ENCODE data around the gene SNAPIN. TPM values are rescaled to one million over a fixed set of nuclear protein-coding genes. Genes with fewer than 3 reads are reported as not detected.

Gene SNAPIN
- total and polyA plus RNA-seq, 4 donors: 26.3 to 38.1 (median 33.6) TPM

DNA sequence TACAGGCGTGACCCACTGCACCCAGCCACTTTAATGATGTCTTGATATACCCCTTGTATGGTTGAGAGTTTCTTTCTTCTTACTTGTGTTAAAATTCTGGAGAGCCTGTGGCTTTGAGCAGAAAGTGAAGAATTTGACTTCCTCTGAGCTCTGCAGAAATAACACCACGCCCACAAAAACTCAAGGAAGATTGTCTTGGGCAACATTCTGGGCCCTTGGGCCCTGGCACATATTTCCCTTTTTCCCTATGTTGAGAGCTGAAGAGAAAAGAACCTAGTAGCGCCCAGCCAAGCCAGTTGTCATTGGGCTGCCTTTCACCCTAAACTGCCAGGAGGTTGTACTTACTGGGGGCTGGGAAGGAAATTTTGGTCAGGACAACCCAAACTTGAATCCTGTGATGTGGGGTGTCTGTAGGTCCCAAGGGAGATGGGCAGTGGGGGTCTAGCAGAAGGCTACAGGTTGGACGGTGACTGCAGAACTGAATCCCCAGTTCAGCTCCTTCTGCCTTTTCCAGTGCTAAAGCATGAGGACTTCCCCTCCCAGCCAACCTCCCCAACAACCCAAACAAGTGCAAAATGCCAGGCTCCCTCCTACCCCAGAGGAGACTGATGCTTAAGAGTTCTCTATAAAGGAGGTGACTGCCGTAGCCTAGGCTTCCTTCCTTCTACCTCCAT, 11.7 kb upstream of the SNAPIN start:
- no peaks in the 10 kb centered on the region for H3K9me3 ChIP-seq (ENCODE audit: control insufficient read depth in 4 of 4, insufficient read depth in 3 of 4, low read length in 3 of 4)
- H3K27me3 ChIP-seq (ENCODE audit: control insufficient read depth in 3 of 3, insufficient read depth in 3 of 3, low read length in 2 of 3): no peaks in the 10 kb centered on the region
- no peak overlapping the region for H3K9ac ChIP-seq (ENCODE audit: insufficient read depth in 1 of 2, low read length in 2 of 2)
- peak overlapping the region in 1 of 2 donors; percentile 38 for H3K27ac ChIP-seq (ENCODE audit: low read depth in 1 of 2, low read length in 1 of 2)
- no peak for DNase-seq
- WGBS, 2 donors: 51 to 75% methylated on average over 5 of the region's 5 CpGs
- TF ChIP-seq, protein P1, sequence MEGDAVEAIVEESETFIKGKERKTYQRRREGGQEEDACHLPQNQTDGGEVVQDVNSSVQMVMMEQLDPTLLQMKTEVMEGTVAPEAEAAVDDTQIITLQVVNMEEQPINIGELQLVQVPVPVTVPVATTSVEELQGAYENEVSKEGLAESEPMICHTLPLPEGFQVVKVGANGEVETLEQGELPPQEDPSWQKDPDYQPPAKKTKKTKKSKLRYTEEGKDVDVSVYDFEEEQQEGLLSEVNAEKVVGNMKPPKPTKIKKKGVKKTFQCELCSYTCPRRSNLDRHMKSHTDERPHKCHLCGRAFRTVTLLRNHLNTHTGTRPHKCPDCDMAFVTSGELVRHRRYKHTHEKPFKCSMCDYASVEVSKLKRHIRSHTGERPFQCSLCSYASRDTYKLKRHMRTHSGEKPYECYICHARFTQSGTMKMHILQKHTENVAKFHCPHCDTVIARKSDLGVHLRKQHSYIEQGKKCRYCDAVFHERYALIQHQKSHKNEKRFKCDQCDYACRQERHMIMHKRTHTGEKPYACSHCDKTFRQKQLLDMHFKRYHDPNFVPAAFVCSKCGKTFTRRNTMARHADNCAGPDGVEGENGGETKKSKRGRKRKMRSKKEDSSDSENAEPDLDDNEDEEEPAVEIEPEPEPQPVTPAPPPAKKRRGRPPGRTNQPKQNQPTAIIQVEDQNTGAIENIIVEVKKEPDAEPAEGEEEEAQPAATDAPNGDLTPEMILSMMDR (IDR thresholded peaks at IDR 0.05; ENCODE audit: control extremely low read depth, extremely low read depth): no peak
- H3K36me3 ChIP-seq (ENCODE audit: control insufficient read depth in 4 of 4, insufficient read depth in 4 of 4, low read length in 4 of 4): peaks cover 25 to 38% (median 28%) of the 10 kb centered on the region in 4 donors
- H3K4me3 ChIP-seq: no peak overlapping the region
- ATAC-seq (ENCODE audit: insufficient read depth, low FRiP score): no peak
- peaks cover 0 to 5% (median 0%) of the 10 kb centered on the region in 5 donors for H3K4me1 ChIP-seq (ENCODE audit: control insufficient read depth in 5 of 5, insufficient read depth in 5 of 5, low read length in 5 of 5)

DNA sequence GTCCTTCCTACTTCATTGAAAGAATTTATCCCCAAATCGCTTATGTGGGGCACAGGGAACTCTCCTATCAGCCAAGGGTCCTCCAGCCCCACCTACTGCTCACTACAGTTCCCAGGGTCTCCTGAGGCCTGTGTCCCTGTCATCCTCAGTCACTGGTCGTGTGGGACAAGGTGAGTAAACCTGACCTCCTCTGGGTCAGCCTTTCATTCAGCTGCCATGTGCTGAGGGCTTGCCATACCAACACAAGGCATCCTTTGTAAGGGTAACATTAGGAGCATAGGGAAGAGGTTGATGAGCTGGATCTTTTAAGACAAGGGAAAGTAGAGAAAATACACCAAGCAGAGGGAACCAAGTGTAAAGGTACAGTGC, 11.2 kb upstream of the SNAPIN start:
- 69 to 73% methylated on average over 2 of the region's 2 CpGs for WGBS, 2 donors
- Histone ChIP-seq H3K27me3 (ENCODE audit: control insufficient read depth in 3 of 3, insufficient read depth in 3 of 3, low read length in 2 of 3) (no peaks in the 10 kb centered on the region), H3K36me3 (ENCODE audit: control insufficient read depth in 4 of 4, insufficient read depth in 4 of 4, low read length in 4 of 4) (peaks cover 22 to 33% (median 23%) of the 10 kb centered on the region in 4 donors), H3K9me3 (ENCODE audit: control insufficient read depth in 4 of 4, insufficient read depth in 3 of 4, low read length in 3 of 4) (no peaks in the 10 kb centered on the region), H3K27ac (ENCODE audit: low read depth in 1 of 2, low read length in 1 of 2) (peak overlapping the region in 1 of 2 donors; percentile 13), H3K4me3 (no peak overlapping the region), H3K9ac (ENCODE audit: insufficient read depth in 1 of 2, low read length in 2 of 2) (no peak overlapping the region), H3K4me1 (ENCODE audit: control insufficient read depth in 5 of 5, insufficient read depth in 5 of 5, low read length in 5 of 5) (peaks cover 0 to 5% (median 0%) of the 10 kb centered on the region in 5 donors)
- ATAC-seq (ENCODE audit: insufficient read depth, low FRiP score) (no peak), DNase-seq (peak in 1 of 3 donors; percentile 23)
- TF ChIP-seq, protein P1 (IDR thresholded peaks at IDR 0.05; ENCODE audit: control extremely low read depth, extremely low read depth): no peak

DNA sequence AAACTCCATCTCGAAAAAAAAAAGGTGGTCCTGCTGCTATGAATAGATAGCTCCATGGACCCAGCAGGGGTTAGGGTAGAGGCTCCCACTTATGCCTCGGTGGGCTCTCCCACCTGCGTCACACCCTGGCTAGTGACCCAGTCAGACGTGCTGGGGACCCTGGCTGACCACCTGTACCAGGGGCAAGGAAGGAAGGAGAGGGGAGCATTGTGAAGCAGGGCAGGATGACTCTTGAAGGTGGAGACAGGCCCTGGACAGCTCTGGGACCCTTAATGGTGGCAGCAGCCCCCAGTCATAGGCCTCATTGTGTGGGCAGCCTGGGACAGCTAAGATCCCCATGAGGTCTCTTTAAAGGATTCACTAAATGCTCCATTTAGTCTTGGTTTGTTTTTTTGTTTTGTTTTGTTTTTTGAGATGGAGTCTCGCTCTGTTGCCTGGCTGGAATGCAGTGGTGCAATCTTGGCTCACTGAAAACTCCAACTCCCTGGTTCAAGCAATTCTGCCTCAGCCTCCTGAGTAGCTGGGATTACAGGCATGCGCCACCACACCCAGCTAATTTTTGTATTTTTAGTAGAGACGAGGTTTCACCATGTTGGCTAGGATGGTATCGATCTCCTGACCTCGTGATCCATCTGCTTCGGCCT, 10.4 kb upstream of the SNAPIN start:
- Histone ChIP-seq H3K4me1 (ENCODE audit: control insufficient read depth in 5 of 5, insufficient read depth in 5 of 5, low read length in 5 of 5) (peaks cover 0 to 5% (median 0%) of the 10 kb centered on the region in 5 donors), H3K27me3 (ENCODE audit: control insufficient read depth in 3 of 3, insufficient read depth in 3 of 3, low read length in 2 of 3) (no peaks in the 10 kb centered on the region), H3K36me3 (ENCODE audit: control insufficient read depth in 4 of 4, insufficient read depth in 4 of 4, low read length in 4 of 4) (peaks cover 14 to 25% (median 21%) of the 10 kb centered on the region in 4 donors), H3K9me3 (ENCODE audit: control insufficient read depth in 4 of 4, insufficient read depth in 3 of 4, low read length in 3 of 4) (no peaks in the 10 kb centered on the region), H3K9ac (ENCODE audit: insufficient read depth in 1 of 2, low read length in 2 of 2) (no peak overlapping the region), H3K27ac (ENCODE audit: low read depth in 1 of 2, low read length in 1 of 2) (no peak overlapping the region), H3K4me3 (no peak overlapping the region)
- 91% methylated on average over 10 of the region's 10 CpGs for WGBS, 2 donors
- ATAC-seq (ENCODE audit: insufficient read depth, low FRiP score) (no peak), DNase-seq (no peak)
- TF ChIP-seq, protein P1 (IDR thresholded peaks at IDR 0.05; ENCODE audit: control extremely low read depth, extremely low read depth): no peak

All from lung (tissue), 12 donors.